ENCODE measurements around the gene MCF2L.
"Not testable (repeated sequence)": the region's sequence is repeated elsewhere in the genome, so short reads cannot be mapped to it uniquely, and the experiment has no call there.

The MCF2L gene

DNA sequence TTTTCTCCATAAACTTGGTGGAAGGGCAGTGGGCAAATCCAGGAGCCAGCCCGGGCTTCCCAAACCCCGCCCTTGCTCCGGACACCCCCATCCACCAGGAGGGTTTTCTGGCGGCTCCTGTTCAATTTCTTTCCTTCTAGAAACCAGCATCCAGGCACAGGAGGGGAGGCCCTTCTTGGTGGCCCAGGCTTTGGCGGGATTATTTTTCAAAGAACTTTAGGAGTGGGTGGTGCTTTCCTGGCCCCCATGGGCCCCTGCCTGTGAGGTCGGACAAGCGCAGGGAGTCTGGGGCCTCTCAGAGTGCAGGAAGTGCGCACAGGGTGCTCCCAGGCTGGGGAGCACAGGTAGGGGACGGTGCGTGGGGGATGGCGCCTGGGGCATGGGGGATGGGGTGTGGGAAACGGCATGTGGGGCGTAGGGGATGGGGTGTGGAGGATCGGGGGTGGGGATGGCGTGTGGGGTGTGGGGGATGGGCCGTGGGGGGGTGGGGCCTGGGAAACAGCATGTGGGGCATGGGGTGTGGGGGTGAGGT, 137.0 kb downstream of the MCF2L start:
- DNase-seq, result no peak

- no peak for DNase-seq
Measured at GRCh38 chr13:113106711-113107351, 137.8 kb downstream of the MCF2L start.

DNA sequence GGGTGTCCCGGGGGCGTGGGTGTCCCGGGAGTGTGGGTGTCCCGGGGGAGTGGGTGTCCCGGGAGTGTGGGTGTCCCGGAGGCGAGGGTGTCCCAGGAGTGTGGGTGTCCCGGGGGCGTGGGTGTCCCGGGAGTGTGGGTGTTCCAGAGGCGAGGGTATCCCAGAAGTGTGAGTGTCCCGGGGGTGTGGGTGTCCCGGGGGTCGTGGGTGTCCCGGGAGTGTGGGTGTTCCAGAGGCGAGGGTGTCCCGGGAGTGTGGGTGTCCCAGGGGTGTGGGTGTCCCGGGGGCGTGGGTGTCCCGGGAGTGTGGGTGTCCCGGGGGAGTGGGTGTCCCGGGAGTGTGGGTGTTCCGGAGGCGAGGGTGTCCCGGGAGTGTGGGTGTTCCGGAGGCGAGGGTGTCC, 139.5 kb downstream of the MCF2L start:
- not testable (repeated sequence) for DNase-seq

DNA sequence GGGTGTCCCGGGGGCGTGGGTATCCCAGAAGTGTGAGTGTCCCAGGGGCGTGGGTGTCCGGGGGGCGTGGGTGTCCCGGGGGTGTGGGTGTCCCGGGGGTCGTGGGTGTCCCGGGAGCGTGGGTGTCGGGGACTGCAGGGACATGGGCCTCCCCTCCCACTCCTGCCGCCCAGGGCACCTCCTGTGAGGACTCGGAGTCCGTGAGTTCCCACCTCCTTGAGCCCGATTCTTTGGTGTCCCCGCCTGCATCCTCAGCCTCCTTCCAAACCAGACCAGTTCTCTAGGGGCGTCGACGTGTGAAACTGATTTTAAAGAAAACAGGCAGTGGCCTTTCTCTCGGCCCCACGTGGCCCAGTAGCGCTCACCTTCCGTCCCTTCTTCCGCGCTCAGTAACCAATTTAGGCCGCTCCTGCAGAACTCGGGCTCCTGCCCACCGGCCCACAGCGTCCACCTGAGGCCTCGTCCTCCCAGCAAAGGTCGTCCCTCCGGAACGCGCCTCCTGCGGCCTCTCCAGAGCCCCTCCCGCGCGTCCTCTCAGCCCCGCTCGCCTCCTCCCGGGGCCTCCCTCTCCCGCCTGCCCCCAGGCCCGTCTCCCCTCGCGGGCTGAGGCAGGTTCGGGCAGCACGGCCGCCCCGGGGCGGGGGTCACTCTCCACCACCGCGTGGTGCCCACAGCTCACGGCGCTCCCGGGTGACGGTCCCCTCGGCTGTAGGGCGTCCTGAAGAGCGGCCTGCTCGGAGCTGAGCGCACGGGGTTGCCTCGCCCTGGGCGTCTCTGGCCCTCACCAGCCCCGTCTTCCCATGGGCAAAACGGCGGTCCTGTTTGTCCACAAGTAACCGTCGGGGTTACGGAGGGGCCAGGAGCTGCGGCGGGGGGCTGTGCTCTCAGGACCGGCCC, 140.4 kb downstream of the MCF2L start:
- DNase-seq, result no peak

GRCh38 chr13:113110048-113110851, 141.2 kb downstream of the MCF2L start:
- DNase-seq, result peak; percentile 45

GRCh38 chr13:113110852-113111315, 141.9 kb downstream of the MCF2L start:
- no peak for DNase-seq

GRCh38 chr13:113111821-113112220, 142.8 kb downstream of the MCF2L start:
- not testable (repeated sequence) for DNase-seq

DNA sequence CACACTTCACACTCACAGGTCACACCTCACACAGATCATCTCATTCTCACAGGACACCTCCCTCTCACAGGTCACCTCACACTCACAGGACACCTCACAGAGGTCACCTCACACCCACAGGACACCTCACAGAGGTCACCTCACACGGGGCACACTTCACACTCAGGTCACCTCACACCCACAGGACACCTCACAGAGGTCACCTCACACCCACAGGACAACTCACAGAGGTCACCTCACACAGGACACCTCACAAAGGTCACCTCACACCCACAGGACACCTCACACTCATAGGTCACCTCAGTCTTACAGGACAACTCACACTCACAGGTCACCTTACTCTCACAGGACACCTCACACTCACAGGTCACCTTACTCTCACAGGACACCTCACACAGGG, 143.5 kb downstream of the MCF2L start:
- DNase-seq, result not testable (repeated sequence)

- no peak for DNase-seq
Measured at GRCh38 chr13:113112893-113113845, 144.2 kb downstream of the MCF2L start.

- DNase-seq, result no peak
Measured at GRCh38 chr13:113113846-113114271, 144.8 kb downstream of the MCF2L start.

DNA sequence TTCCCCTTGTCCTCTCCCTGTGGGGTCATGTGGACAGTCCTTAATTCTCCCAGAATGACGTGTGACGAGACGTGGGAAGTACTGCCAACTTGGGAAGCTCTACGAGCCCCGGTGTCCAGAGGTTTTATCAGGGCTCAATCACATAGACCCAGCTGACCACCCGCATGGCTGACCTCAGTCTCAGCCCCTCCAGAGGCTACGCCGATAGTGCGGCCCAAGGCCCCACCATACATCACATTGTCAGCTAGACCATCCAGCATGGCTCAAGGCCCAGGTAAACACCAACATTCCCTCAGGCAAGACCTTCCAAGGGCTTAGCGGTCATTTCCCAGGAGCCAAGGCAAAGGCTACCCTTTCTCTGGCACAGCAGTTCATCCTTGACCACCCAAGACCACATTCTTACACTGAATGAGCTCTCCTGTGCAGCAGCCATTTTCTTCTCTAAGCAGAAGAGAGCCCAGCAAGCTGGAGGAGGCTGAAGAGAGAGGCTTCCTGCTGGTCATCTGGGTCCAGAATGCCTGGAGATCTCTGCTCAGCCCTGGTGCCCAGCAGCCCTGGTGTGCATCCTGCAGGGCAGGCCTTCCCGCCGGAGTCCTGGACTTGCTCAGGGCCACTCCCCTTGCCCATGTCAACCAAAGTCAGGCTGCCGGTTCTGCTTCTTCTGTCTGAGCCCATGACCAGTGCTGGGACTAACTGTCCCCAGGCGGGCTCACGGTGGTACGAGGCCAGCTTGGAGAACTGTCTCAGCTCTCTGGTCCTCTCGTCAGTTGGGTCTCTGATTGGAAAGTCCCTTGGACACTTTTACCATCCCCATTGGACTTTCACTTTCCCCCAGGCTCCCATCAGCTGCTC, 145.7 kb downstream of the MCF2L start:
- no peak for DNase-seq

DNA sequence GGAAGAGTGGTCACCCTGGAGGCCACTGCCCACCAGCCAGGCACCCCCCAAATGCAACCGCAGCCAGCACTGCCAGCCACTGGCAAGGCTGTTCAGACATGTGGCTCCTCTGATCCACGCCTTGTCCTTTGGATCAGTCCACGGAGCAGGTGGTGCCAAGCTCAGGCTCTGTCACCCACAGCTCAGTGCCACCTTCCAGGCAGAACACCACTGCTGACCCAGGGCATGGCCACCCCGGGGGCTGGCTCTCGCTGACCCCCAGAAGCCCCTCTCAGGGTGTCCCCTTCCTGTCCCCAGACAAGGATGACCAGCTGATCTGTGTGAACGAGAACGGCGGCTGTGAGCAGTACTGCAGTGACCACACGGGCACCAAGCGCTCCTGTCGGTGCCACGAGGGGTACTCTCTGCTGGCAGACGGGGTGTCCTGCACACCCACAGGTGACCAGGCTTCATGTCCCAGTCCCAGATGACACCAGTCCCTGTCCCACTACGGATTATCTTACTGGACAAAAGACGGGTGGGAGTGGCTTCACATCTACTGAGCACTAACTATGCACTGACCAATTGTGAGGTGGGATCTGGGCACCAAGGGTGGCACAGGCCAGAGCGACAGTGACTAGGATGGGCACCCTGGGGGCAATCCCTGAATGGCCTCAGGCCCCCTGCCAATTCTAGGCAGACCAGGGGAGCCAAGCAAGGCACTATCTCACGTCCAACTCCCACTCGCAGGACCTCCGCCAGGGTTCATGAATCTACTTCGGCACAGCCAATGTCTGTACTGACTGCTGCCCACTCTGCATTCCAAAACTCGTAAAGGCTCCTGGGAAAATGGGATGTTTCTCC, 146.6 kb downstream of the MCF2L start:
- no peak for DNase-seq

DNA sequence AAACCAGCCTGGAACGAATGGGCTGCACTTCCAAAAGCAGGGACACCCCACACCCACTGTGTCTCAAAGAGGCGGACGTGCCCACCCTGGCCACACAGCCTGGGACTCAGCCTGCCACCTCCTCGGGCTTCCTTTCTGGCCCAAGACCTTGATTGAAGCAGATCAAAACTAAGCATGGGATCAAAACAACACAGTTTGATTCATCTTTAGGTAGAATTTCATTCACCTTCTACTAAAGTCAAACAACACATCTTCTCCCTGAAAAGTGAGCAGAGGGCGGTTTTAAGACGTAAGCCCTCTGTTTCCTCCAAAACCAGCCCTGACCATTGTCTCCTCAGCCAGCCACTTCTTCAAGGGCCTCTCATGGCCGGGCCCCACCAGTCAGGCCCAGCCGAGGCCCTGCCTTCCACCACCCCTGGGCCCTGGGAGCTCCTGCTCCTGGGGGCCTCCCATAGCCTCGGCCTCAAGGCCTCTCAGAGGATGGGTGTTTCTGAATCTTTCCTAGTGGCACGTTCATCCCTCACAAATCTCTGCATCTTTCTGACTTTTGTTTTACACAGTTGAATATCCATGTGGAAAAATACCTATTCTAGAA, 147.3 kb downstream of the MCF2L start:
- DNase-seq, result no peak

GRCh38 chr13:113116871-113117271, 147.9 kb downstream of the MCF2L start:
- no peak for DNase-seq

- no peak for DNase-seq
Measured at GRCh38 chr13:113117335-113117872, 148.4 kb downstream of the MCF2L start.

DNA sequence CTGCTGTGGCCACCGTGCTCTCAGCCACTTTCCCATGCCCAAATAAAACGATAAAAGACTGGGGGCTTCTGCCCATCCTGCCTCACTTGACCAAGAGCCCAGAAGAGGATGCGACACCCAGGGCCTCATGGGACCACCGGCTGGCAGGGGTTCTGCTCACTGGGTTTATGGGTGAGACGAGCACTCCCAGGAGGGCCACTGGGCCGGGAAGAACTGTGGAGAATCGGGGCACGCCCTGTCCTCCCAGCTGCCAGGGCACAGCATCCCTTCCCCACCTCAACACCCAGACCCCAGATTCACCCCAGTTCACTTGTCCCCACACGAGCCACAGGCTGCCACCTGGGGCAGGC, 148.9 kb downstream of the MCF2L start:
- no peak for DNase-seq

- DNase-seq, result no peak
Measured at GRCh38 chr13:113118261-113119021, 149.4 kb downstream of the MCF2L start.

DNA sequence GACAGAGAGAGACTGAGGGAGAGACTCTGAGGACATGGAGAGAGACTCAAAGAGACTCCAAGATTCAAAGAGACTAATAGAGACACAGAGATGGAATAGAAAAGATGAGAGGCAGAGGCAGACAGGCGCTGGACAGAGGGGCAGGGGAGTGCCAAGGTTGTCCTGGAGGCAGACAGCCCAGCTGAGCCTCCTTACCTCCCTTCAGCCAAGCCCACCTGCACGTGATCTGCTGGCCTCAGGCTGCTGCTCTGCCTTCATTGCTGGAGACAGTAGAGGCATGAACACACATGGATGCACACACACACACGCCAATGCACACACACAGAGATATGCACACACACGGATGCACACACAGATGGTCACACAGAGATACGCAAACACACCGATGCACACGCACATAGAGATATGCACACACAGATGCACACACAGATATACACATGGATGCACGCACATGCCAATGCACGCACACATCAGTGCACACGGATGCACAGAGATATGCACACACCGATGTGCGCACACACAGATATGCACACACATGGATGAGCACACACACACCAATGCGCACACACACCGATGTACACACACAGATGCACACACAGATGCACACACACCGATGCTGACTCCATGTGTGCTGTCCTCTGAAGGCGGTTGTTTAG, 150.3 kb downstream of the MCF2L start:
- DNase-seq, result no peak

Data from stimulated activated CD8-positive, alpha-beta memory T cell treated with anti-CD3 and anti-CD28 coated beads, Interleukin-4, amount 100 ng/mL, for 48 hours (primary cell).